Amniotic stem cell (primary cell): Measurements from ENCODE around the gene DRGX.

Experiments used
- DNase-seq: peaks from one replicate; lab custom pipeline; 2025; lab: John Stamatoyannopoulos, UW

The DRGX gene

DNA sequence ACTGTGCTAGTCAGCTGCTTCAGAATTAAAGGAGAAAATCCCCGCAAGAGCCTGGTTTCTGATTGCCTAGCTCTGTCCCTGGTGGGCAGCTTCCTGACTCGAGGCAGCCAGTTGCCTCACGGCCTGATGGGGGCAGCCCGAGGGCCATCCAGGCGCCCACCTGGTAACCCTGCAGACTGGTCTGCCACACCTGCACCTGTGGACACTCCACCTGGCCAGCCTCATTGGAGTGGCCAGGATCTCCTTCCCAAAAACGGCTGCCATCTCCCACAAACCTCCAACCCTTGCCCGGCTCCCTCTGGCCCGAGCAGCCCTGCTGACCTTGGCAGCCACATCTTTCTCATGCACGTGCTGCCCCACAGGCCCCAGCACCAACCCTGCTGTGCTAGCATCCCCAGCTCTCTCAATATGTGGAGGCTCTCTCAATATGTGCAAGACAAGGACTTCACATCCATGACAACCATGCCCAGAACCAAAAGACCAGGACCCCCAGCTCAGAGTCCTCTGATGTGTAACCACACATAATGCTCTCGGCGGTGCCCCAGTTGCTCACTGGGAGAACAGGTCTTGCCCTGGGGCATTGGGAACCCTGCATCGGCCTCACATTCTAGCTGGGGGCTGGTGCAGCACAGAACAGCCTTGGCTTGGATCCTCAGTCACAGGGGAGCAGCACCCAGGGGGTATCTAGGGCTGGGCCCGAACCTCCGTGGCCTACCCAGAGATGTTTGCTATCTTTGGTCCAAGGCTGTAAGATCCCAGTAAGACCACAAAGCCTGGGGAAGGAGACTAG lies 14.6 kb downstream of the DRGX start:
- DNase-seq, result no peak

DNA sequence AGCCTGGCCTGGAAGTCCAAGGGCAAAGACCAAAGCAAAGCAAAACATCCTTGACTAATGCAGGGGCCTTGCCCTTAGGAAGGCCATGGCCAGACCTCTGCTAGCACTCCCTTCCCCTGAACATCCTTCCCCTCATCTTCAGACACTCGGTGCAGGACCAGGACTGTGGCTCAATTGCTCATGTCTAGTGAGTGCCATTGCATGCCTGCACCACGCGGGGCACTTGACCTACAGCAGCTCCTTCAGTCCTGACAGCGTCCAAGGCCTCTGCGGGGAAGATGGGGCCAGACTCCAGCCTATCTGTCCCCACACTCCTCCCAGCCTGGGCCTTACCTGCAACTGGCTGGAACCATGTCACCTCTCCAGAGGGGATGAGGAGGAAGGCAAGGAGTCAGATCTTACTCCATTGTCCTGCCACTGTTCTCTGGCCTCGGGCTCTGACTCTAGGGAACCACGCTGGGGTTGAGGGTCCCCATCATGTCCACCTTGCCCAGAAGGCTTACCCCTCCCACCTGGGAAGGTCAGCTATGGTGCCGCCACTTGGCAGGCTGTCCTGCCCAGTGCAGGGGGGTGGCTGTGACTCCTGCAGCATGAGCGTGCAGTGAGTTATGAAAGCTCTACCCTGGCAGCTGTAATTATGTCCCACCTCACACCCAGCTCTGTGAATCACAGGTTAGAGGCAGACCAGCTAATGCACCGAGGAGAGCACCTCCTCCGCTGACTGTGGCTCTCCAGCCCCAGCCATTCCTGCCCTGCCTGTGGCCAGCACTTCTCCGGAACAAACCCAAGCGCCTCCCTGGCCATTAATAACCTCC lies 16.1 kb downstream of the DRGX start:
- no peak for DNase-seq

DNA sequence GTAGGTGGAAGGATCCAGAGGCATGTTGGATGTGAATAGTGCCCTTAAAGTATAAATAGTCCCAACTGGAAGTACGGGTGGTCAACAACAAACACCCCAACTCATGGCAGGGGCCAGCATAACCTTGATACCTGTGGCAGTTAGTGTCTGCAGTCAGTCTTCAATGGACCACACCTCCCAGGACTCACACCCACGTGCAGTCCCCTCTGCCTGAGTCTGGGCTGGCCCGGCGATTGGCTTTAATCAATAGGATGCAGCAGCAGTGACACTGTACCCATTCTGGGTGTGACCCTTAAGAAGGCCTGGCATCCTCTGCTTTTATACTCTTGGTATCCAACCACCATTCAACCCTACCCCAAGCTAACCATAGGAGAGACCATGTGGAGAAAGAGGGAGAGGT lies 18.6 kb downstream of the DRGX start:
- DNase-seq, result no peak

GRCh38 chr10:49375611-49376010 lies 20.3 kb downstream of the DRGX start:
- DNase-seq, result no peak

GRCh38 chr10:49374740-49375139 lies 21.1 kb downstream of the DRGX start:
- DNase-seq, result no peak

GRCh38 chr10:49373361-49373760 lies 22.5 kb downstream of the DRGX start:
- DNase-seq, result no peak

DNA sequence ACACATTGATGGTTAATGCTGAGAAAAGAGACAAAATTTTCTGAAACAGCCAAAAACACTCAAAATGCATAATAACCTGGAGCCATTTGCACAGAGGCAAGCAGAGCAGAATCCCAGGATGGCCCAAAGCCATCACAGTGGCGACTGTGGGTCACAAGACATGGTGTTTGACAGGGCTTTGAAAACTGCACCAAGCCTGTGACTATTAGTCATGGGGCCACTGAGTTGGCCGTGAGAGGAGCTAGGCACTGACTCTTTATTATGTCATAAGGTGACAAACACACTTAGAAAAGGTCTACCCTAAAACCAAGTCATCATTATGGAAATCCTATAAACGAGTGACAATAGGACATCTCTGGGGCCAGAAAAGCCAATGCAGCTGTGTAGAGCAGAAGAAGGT lies 23.9 kb downstream of the DRGX start:
- no peak for DNase-seq

GRCh38 chr10:49370326-49371100 lies 25.4 kb downstream of the DRGX start:
- no peak for DNase-seq

GRCh38 chr10:49369216-49370162 lies 26.4 kb downstream of the DRGX start:
- no peak for DNase-seq

DNA sequence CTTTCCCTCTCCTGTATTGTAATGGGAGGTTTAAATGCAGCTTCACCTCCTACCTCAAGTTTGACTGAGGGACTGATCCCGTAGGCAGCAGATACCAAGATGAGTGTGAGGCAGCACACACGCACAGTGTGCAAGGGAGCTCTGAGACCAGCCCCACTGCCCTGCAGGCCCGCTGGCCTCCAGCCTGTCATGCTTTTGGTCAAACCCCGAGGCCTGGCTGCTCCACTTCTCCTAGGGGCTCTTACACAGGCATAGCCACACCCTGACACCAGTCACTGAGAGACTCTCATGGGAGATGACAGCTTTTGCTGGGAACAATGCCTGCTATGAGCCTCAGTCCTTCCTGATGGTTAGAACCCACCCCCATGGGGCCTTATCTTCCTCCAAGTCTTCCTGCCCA lies 27.6 kb downstream of the DRGX start:
- DNase-seq, result no peak

- DNase-seq, result no peak
Observed at GRCh38 chr10:49367600-49367999, 28.3 kb downstream of the DRGX start.

- no peak for DNase-seq
Observed at GRCh38 chr10:49366460-49366859, 29.4 kb downstream of the DRGX start.

DNA sequence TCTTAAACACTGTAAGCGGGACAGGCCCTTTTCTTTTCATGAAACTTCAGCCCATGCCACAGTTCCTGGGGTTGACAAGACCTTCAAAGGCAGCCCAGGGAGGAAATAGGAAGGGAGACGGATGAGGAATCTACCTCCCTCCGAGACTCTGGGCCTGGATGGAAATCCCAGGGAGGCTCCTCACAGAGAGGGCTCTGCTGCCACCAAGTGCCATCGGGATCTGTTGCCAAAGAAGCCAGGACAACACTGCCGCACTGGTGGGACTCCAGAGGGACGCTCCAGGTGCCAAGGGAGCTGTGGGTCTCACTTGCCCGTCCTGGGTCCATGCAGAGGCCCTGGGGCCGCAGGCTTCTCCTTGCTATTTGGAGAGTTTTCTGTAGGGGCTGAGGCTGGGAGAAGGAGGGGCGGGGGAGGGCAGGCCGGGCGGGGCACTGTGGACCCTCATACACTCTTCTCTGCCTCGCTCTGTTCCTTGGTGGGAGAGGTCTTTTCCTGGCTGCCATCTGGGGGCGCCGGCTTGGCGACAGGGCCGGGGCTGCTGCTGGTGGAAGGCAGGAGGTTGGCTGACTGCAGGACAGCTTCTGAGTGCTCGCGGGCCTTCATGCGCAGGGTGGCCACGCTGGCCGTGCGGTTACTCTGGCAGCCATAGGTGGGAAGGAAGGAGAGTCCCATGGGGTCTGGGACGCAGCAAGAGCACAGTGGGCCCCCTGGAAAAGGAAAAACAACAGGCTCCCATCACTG lies 30.0 kb downstream of the DRGX start:
- no peak for DNase-seq

GRCh38 chr10:49365275-49365674 lies 30.6 kb downstream of the DRGX start:
- DNase-seq, result no peak

DNA sequence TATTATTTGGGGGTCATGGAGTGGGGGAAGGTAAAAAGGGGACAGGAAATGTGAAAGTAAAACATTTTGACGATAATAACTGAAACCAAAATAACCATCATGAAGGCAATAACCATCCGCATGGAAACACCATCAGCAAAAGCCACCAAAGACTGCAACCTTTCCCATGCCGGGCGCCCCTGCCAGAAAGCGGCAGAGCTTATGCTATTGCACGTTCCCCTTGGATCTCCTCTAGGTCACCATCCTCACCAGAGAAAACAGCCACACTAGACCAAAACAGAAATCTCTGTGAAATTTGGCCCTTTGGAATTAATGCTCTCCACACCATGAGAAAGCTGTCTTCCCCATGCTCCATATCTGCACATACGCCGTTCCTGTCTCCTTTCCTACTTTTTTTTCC lies 31.1 kb downstream of the DRGX start:
- DNase-seq, result no peak

DNA sequence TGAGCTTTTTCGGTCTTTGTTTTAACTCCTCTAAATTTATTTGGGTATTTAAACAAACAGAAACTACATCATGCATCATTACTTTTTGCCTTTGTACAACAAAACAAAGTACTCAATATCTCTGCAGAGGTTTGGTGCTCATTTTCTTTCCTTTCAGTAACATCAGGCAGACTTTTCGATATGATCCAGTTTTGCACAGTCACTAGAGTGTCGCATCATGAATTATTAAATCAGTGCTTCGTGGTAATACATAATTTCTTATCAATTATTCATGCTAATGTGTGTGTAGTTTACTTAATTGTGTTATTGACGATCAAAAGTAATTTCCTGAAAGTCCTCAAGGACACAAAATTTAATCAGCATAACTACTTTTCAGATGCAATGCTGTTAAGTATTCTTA lies 31.8 kb downstream of the DRGX start:
- no peak for DNase-seq

DNA sequence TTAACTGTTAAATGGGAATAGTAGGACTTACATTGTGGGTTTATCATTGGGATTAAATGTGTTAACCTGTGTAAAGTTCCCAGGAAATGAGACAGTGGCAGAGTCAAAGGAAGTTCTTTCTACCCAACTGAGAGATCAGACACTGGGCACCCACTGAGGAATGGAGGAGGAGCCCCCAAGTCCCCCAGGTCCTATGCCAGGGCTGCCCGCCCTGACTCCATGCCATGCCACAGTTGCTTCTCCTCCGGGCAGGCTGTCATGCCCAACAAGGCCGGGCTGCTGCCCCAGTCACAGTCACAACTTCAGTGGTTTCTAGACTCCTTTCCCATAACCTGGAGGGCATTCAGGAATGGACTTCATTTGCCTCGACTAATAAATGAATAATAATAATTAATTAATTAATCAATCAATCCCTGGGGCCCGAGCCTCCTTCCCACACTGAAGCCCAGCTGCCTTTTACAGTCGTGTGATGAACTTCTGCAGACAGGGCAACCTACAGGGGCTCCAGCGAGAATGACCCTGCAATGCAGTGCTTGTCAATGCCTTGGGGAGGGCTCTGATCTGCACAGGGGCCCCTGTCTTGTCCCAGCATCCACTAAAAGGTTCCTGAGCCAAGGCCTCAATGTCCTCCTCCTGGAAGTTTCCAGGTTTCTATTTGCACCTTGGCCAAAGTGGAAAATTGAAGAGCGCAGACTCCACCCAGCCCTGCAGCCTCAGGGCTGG lies 32.4 kb downstream of the DRGX start:
- DNase-seq, result no peak

GRCh38 chr10:49362596-49363260 lies 33.2 kb downstream of the DRGX start:
- no peak for DNase-seq

- DNase-seq, result no peak
Observed at GRCh38 chr10:49361735-49362568, 33.9 kb downstream of the DRGX start.
